Activated CD4-positive, alpha-beta T cell treated with anti-CD3 and anti-CD28 coated beads for 36 hours (primary cell): ENCODE results near the gene ARL8B. TPM values are rescaled to one million over a fixed set of nuclear protein-coding genes. Genes with fewer than 3 reads are reported as not detected.
"Not testable (repeated sequence)": the region's sequence is repeated elsewhere in the genome, so short reads cannot be mapped to it uniquely, and the experiment has no call there.

Experiments
- ATAC-seq: fragments of 200-7000 bp; cut with Tn5 transposase; one replicate; pipeline ENCODE4 v1.10.0; 2021; ENCODE audit warnings: mild to moderate bottlenecking, moderate library complexity
- CTCF ChIA-PET: fragments of 350-600 bp; sonication (Branson Sonifier 250); formaldehyde crosslinking; loops from one replicate; lab custom pipeline; 2021; ENCODE audit warnings: antibody characterized with exemption; lab: Charles Lee
- POLR2A ChIA-PET: fragments of 350-600 bp; sonication (Branson Sonifier 250); formaldehyde crosslinking; loops from one replicate; lab custom pipeline; 2021; ENCODE audit warnings: antibody characterized with exemption, inconsistent platforms; lab: Charles Lee
- DNase-seq: peaks from one replicate; pipeline ENCODE4 v3.0.0-alpha.2; 2020
- H3K27ac Mint-ChIP-seq: one replicate; pipeline ENCODE4 v1.8.0; 2021; ENCODE audit warnings: mixed read lengths
- H3K27me3 Mint-ChIP-seq: one replicate; pipeline ENCODE4 v1.8.0; 2021; ENCODE audit warnings: mixed read lengths
- H3K36me3 Mint-ChIP-seq: one replicate; pipeline ENCODE4 v1.8.0; 2021; ENCODE audit warnings: low read depth, mixed read lengths
- H3K4me1 Mint-ChIP-seq: one replicate; pipeline ENCODE4 v1.8.0; 2021; ENCODE audit warnings: mixed read lengths
- H3K4me3 Mint-ChIP-seq: one replicate; pipeline ENCODE4 v1.8.0; 2021; ENCODE audit warnings: mild to moderate bottlenecking, moderate library complexity, mixed read lengths
- H3K9me3 Mint-ChIP-seq: one replicate; pipeline ENCODE4 v1.8.0; 2021; ENCODE audit warnings: low read depth, mixed read lengths
- intact Hi-C, 2 experiments: fragments of 100-400 bp; cut with DNase I in 1 of 2; cut with micrococcal nuclease in 1 of 2; formaldehyde crosslinking; loops; one replicate each; pipeline versions ENCODE4 v1.14.2 to v1.15.1; 2022 to 2024; cut with DNase I, micrococcal nuclease
- total RNA-seq, 2 experiments: library from RNA; stranded (reverse); gene quantifications; one replicate each; pipeline ENCODE4 v1.2.3, GENCODE V29; 2021

ARL8B gene
- total RNA-seq, 2 experiments from 2014 or later = 44.7 to 45.1 TPM

GRCh38 chr3:5168110-5168509, 46.0 kb downstream of the ARL8B start:
- no peak for DNase-seq
- no peak overlapping the region for H3K4me3 Mint-ChIP-seq
- H3K27me3 Mint-ChIP-seq = no peaks in the 10 kb centered on the region
- intact Hi-C loops = no loop called here
- peaks cover 43% of the 10 kb centered on the region for H3K4me1 Mint-ChIP-seq
- H3K27ac Mint-ChIP-seq = no peak overlapping the region
- POLR2A ChIA-PET = no interaction called here
- ATAC-seq = no peak
- no peaks in the 10 kb centered on the region for H3K9me3 Mint-ChIP-seq
- CTCF ChIA-PET = interaction anchor here (1.2 to 2.4 kb wide), 4 partner anchors 16 to 44 kb away, joined by 3 to 8 read pairs (median 3); no protein-coding TSS in a partner anchor
- peaks cover 12% of the 10 kb centered on the region for H3K36me3 Mint-ChIP-seq

- H3K27me3 Mint-ChIP-seq = no peaks in the 10 kb centered on the region
- DNase-seq (no peak), ATAC-seq (no peak)
- peak overlapping the region; percentile 47 for H3K27ac Mint-ChIP-seq
- intact Hi-C loops = no loop called here
- ChIA-PET CTCF (no interaction called here), POLR2A (no interaction called here)
- H3K4me1 Mint-ChIP-seq = peaks cover 30% of the 10 kb centered on the region
- H3K9me3 Mint-ChIP-seq = no peaks in the 10 kb centered on the region
- H3K4me3 Mint-ChIP-seq = no peak overlapping the region
- peaks cover 18% of the 10 kb centered on the region for H3K36me3 Mint-ChIP-seq
Measured at GRCh38 chr3:5169807-5170206, 47.7 kb downstream of the ARL8B start.

GRCh38 chr3:5170975-5171374, 48.9 kb downstream of the ARL8B start:
- H3K4me1 Mint-ChIP-seq = peaks cover 19% of the 10 kb centered on the region
- POLR2A ChIA-PET = no interaction called here
- peaks cover 24% of the 10 kb centered on the region for H3K36me3 Mint-ChIP-seq
- CTCF ChIA-PET = no interaction called here
- H3K4me3 Mint-ChIP-seq = no peak overlapping the region
- intact Hi-C loops = no loop called here
- DNase-seq (no peak), ATAC-seq (no peak)
- no peaks in the 10 kb centered on the region for H3K9me3 Mint-ChIP-seq
- H3K27me3 Mint-ChIP-seq = no peaks in the 10 kb centered on the region
- no peak overlapping the region for H3K27ac Mint-ChIP-seq

GRCh38 chr3:5172018-5172417, 49.9 kb downstream of the ARL8B start:
- H3K27ac Mint-ChIP-seq = no peak overlapping the region
- peaks cover 13% of the 10 kb centered on the region for H3K4me1 Mint-ChIP-seq
- no peak for ATAC-seq
- no peak overlapping the region for H3K4me3 Mint-ChIP-seq
- POLR2A ChIA-PET = no interaction called here
- H3K9me3 Mint-ChIP-seq = no peaks in the 10 kb centered on the region
- peaks cover 23% of the 10 kb centered on the region for H3K36me3 Mint-ChIP-seq
- intact Hi-C loops = no loop called here
- H3K27me3 Mint-ChIP-seq = no peaks in the 10 kb centered on the region
- no peak for DNase-seq
- CTCF ChIA-PET = interaction anchor here (1.1 kb wide), 1 partner anchor 9 kb away, joined by 3 read pairs; no protein-coding TSS in a partner anchor

- ATAC-seq, POLR2A ChIA-PET, H3K4me3 Mint-ChIP-seq, H3K4me1 Mint-ChIP-seq, H3K9me3 Mint-ChIP-seq, intact Hi-C loops, H3K27me3 Mint-ChIP-seq, DNase-seq, H3K27ac Mint-ChIP-seq: not testable (repeated sequence)
- CTCF ChIA-PET = interaction anchor here (0.6 kb wide), 1 partner anchor 673 kb away, joined by 3 read pairs; no protein-coding TSS in a partner anchor
- H3K36me3 Mint-ChIP-seq = peaks cover 27% of the 10 kb centered on the region
Measured at GRCh38 chr3:5179036-5179435, 56.9 kb downstream of the ARL8B start.

GRCh38 chr3:5181469-5182141, 59.5 kb downstream of the ARL8B start:
- Mint-ChIP-seq H3K27me3 (no peaks in the 10 kb centered on the region), H3K9me3 (no peaks in the 10 kb centered on the region), H3K4me1 (peaks cover 11% of the 10 kb centered on the region), H3K27ac (peak overlapping the region; percentile 28), H3K4me3 (no peak overlapping the region), H3K36me3 (peaks cover 23% of the 10 kb centered on the region)
- ATAC-seq (no peak), DNase-seq (no peak)
- POLR2A ChIA-PET = no interaction called here
- CTCF ChIA-PET = interaction anchor here (0.8 to 1.4 kb wide), 2 partner anchors 9 to 15 kb away, joined by 3 read pairs; no protein-coding TSS in a partner anchor
- intact Hi-C loops = loop anchor here (2.0 to 10.0 kb wide), 2 partner anchors 15 to 467 kb away; no protein-coding TSS in a partner anchor

- H3K27ac Mint-ChIP-seq, DNase-seq, ATAC-seq, H3K9me3 Mint-ChIP-seq, H3K27me3 Mint-ChIP-seq, POLR2A ChIA-PET, H3K4me3 Mint-ChIP-seq: not testable (repeated sequence)
- CTCF ChIA-PET = interaction anchor here (0.6 to 3.2 kb wide), 7 partner anchors 9 to 351 kb away, joined by 3 to 8 read pairs (median 4); no protein-coding TSS in a partner anchor
- intact Hi-C loops = loop anchor here in 1 of 2 experiments (10.0 kb wide), 1 partner anchor 469 kb away; no protein-coding TSS in a partner anchor
- H3K36me3 Mint-ChIP-seq = peaks cover 19% of the 10 kb centered on the region
- H3K4me1 Mint-ChIP-seq = peaks cover 17% of the 10 kb centered on the region
Measured at GRCh38 chr3:5183714-5184113, 61.6 kb downstream of the ARL8B start.

- CTCF ChIA-PET = interaction anchor here (0.7 to 3.2 kb wide), 5 partner anchors 10 to 351 kb away, joined by 3 to 8 read pairs (median 4); no protein-coding TSS in a partner anchor
- no peak overlapping the region for H3K27ac Mint-ChIP-seq
- peaks cover 17% of the 10 kb centered on the region for H3K4me1 Mint-ChIP-seq
- POLR2A ChIA-PET = no interaction called here
- intact Hi-C loops = loop anchor here in 1 of 2 experiments (10.0 kb wide), 1 partner anchor 470 kb away; no protein-coding TSS in a partner anchor
- H3K27me3 Mint-ChIP-seq = no peaks in the 10 kb centered on the region
- DNase-seq (no peak), ATAC-seq (no peak)
- H3K36me3 Mint-ChIP-seq = peaks cover 25% of the 10 kb centered on the region
- H3K4me3 Mint-ChIP-seq = no peak overlapping the region
- H3K9me3 Mint-ChIP-seq = no peaks in the 10 kb centered on the region
Measured at GRCh38 chr3:5184499-5184898, 62.4 kb downstream of the ARL8B start.

- Mint-ChIP-seq H3K36me3 (peaks cover 31% of the 10 kb centered on the region), H3K4me1 (peaks cover 17% of the 10 kb centered on the region), H3K27ac (no peak overlapping the region), H3K9me3 (no peaks in the 10 kb centered on the region), H3K27me3 (no peaks in the 10 kb centered on the region), H3K4me3 (no peak overlapping the region)
- ChIA-PET POLR2A (interaction anchor here (0.8 to 1.2 kb wide), 2 partner anchors 57 to 62 kb away, joined by 3 read pairs; no protein-coding TSS in a partner anchor), CTCF (interaction anchor here (1.2 to 4.1 kb wide), 6 partner anchors 9 to 62 kb away, joined by 3 to 26 read pairs (median 6); no protein-coding TSS in a partner anchor)
- ATAC-seq (no peak), DNase-seq (no peak)
- intact Hi-C loops = loop anchor here in 1 of 2 experiments (5.0 to 10.0 kb wide), 2 partner anchors 470 to 693 kb away; partner anchors contain the start of gene ITPR1
Measured at GRCh38 chr3:5185093-5185673, 63.1 kb downstream of the ARL8B start.

GRCh38 chr3:5186089-5186857, 64.2 kb downstream of the ARL8B start:
- ATAC-seq (no peak), DNase-seq (no peak)
- Mint-ChIP-seq H3K27me3 (no peaks in the 10 kb centered on the region), H3K36me3 (peaks cover 32% of the 10 kb centered on the region), H3K27ac (peak overlapping the region; percentile 10), H3K9me3 (no peaks in the 10 kb centered on the region), H3K4me1 (peaks cover 18% of the 10 kb centered on the region), H3K4me3 (peak overlapping the region; percentile 99)
- ChIA-PET POLR2A (interaction anchor here (1.2 to 3.6 kb wide), 3 partner anchors 11 to 63 kb away, joined by 3 to 31 read pairs (median 21); no protein-coding TSS in a partner anchor), CTCF (interaction anchor here (0.6 to 4.1 kb wide), 6 partner anchors 12 to 64 kb away, joined by 3 to 26 read pairs (median 6); partner anchors contain the start of gene ARL8B)
- intact Hi-C loops = loop anchor here in 1 of 2 experiments (5.0 to 10.0 kb wide), 2 partner anchors 471 to 694 kb away; partner anchors contain the start of gene ITPR1
